ENCODE results near the gene CDK5RAP3. TPM values are rescaled to one million over a fixed set of nuclear protein-coding genes. Genes with fewer than 3 reads are reported as not detected.

CDK5RAP3 gene
- total RNA-seq, 4 donors from 2014 or later = 43.9 to 70.2 (median 58.4) TPM

- Histone ChIP-seq H3K4me3 (no peak overlapping the region), H3K4me1 (peaks cover 0 to 8% (median 7%) of the 10 kb centered on the region in 4 donors), H3K27ac (replicated peaks in 1 of 4) (no peak overlapping the region), H3K36me3 (peaks cover 0 to 6% (median 0%) of the 10 kb centered on the region in 4 donors), H3K9me3 (no peaks in the 10 kb centered on the region), H3K27me3 (no peaks in the 10 kb centered on the region)
- DNase-seq (ENCODE audit: extremely low spot score) = no peak
- WGBS = 91% methylated on average over 5 of the region's 5 CpGs
- TF ChIP-seq POLR2A (IDR thresholded peaks at IDR 0.05; ENCODE audit: low read depth) = no peak
- no peak for TF ChIP-seq EP300 (IDR thresholded peaks at IDR 0.05)
- no peak for TF ChIP-seq POLR2AphosphoS5 (IDR thresholded peaks at IDR 0.05)
- TF ChIP-seq CTCF (IDR thresholded peaks at IDR 0.05) = no peak
- intact Hi-C loops (cut with DNase I) = no loop called here
Measured at GRCh38 chr17:47935961-47936360, 35.0 kb upstream of the CDK5RAP3 start.

GRCh38 chr17:47937941-47938340 is 33.0 kb upstream of the CDK5RAP3 start:
- Histone ChIP-seq H3K36me3 (no peaks in the 10 kb centered on the region), H3K9me3 (no peaks in the 10 kb centered on the region), H3K27ac (replicated peaks in 1 of 4) (no peak overlapping the region), H3K4me1 (peaks cover 12 to 24% (median 22%) of the 10 kb centered on the region in 4 donors), H3K27me3 (no peaks in the 10 kb centered on the region), H3K4me3 (no peak overlapping the region)
- intact Hi-C loops (cut with DNase I) = no loop called here
- 89% methylated on average over 5 of the region's 5 CpGs for WGBS
- no peak for DNase-seq (ENCODE audit: extremely low spot score)
- TF ChIP-seq POLR2A (IDR thresholded peaks at IDR 0.05; ENCODE audit: low read depth) = no peak
- no peak for TF ChIP-seq CTCF (IDR thresholded peaks at IDR 0.05)
- no peak for TF ChIP-seq EP300 (IDR thresholded peaks at IDR 0.05)
- TF ChIP-seq POLR2AphosphoS5 (IDR thresholded peaks at IDR 0.05) = no peak

GRCh38 chr17:47941246-47942095 is 29.4 kb upstream of the CDK5RAP3 start, which contains the start of gene PNPO:
Gene PNPO, plus strand, starts transcription at chr17:47941571. Its CDS starts 105 bp downstream, at chr17:47941676.
- Histone ChIP-seq H3K27me3 (no peaks in the 10 kb centered on the region), H3K4me3 (peak within 1 kb of the TSS; percentile 77 to 97 (median 90)), H3K36me3 (peaks cover 0 to 34% (median 25%) of the 10 kb centered on the region in 4 donors), H3K27ac (replicated peaks in 1 of 4) (peak within 1 kb of the TSS; percentile 81 to 88 (median 87)), H3K9me3 (no peaks in the 10 kb centered on the region), H3K4me1 (peaks cover 20 to 47% (median 33%) of the 10 kb centered on the region in 4 donors)
- intact Hi-C loops (cut with DNase I) = loop anchor here (5.0 to 10.0 kb wide), 2 partner anchors 49 to 97 kb away; partner anchors contain the start of gene SCRN2
- WGBS = under 1% methylated on average over 33 of the region's 50 CpGs
- TF ChIP-seq POLR2AphosphoS5 (IDR thresholded peaks at IDR 0.05) = peak; percentile 78 to 80
- TF ChIP-seq EP300 (IDR thresholded peaks at IDR 0.05) = no peak
- TF ChIP-seq CTCF (IDR thresholded peaks at IDR 0.05) = peak in 1 of 3 experiments; percentile 2
- no peak for TF ChIP-seq POLR2A (IDR thresholded peaks at IDR 0.05; ENCODE audit: low read depth)
- peak; percentile 99 for DNase-seq (ENCODE audit: extremely low spot score)

GRCh38 chr17:47942096-47942510 is 28.8 kb upstream of the CDK5RAP3 start:
- WGBS = 12% methylated on average over 4 of the region's 5 CpGs
- intact Hi-C loops (cut with DNase I) = loop anchor here (5.0 to 10.0 kb wide), 2 partner anchors 50 to 97 kb away; partner anchors contain the start of gene SCRN2
- no peaks in the 10 kb centered on the region for H3K9me3 ChIP-seq
- peak overlapping the region; percentile 81 to 88 (median 87) for H3K27ac ChIP-seq (replicated peaks in 1 of 4)
- H3K27me3 ChIP-seq = no peaks in the 10 kb centered on the region
- no peak for TF ChIP-seq POLR2A (IDR thresholded peaks at IDR 0.05; ENCODE audit: low read depth)
- no peak for TF ChIP-seq CTCF (IDR thresholded peaks at IDR 0.05)
- no peak for TF ChIP-seq POLR2AphosphoS5 (IDR thresholded peaks at IDR 0.05)
- no peak for TF ChIP-seq EP300 (IDR thresholded peaks at IDR 0.05)
- peak overlapping the region; percentile 77 to 97 (median 90) for H3K4me3 ChIP-seq
- peaks cover 20 to 54% (median 35%) of the 10 kb centered on the region in 4 donors for H3K4me1 ChIP-seq
- no peak for DNase-seq (ENCODE audit: extremely low spot score)
- H3K36me3 ChIP-seq = peaks cover 0 to 38% (median 28%) of the 10 kb centered on the region in 4 donors
